ENCODE results near the gene LIN37.

Gene LIN37

GRCh38 chr19:35789195-35789977 is 41.0 kb downstream of the LIN37 start:
- Histone ChIP-seq H3K36me3 (ENCODE audit: control insufficient read depth in 1 of 2, insufficient read depth in 2 of 2, low read depth in 1 of 2, low read length in 2 of 2) (peaks cover 0 to 29% of the 10 kb centered on the region in 2 experiments), H2BK12ac (ENCODE audit: low read length in 2 of 2) (no peak overlapping the region), H2AFZ (ENCODE audit: low read depth, low read length) (no peak overlapping the region), H4K8ac (ENCODE audit: low read length) (no peak overlapping the region), H4K91ac (ENCODE audit: low read length) (no peak overlapping the region), H3K79me1 (replicated peaks; ENCODE audit: low read length, poor library complexity, severe bottlenecking) (no peaks in the 10 kb centered on the region), H3K4me1 (ENCODE audit: control insufficient read depth, insufficient read depth, low read depth, low read length) (peaks cover 12% of the 10 kb centered on the region), H3K4me3 (ENCODE audit: insufficient read depth in 1 of 2, low read depth in 1 of 2, low read length in 2 of 2) (no peak overlapping the region), H2BK5ac (ENCODE audit: low read depth, low read length, poor library complexity, severe bottlenecking) (no peak overlapping the region), H2AK5ac (ENCODE audit: low read length, severe bottlenecking) (no peak overlapping the region), H3K27ac (ENCODE audit: low read length, poor library complexity, severe bottlenecking) (no peak overlapping the region), H3K27me3 (ENCODE audit: control insufficient read depth in 1 of 2, insufficient read depth in 1 of 2, low read length in 2 of 2) (no peaks in the 10 kb centered on the region), H3K9me3 (ENCODE audit: control insufficient read depth, low read length) (no peaks in the 10 kb centered on the region), H3K14ac (ENCODE audit: low read length in 2 of 2) (no peak overlapping the region), H2BK15ac (ENCODE audit: low read depth, poor library complexity, severe bottlenecking) (no peak overlapping the region), H3K4me2 (ENCODE audit: low read length, poor library complexity, severe bottlenecking) (no peak overlapping the region), H3K23ac (ENCODE audit: low read length in 2 of 2) (no peak overlapping the region), H3K4ac (ENCODE audit: low read depth in 1 of 2, low read length in 2 of 2) (no peak overlapping the region), H2BK120ac (ENCODE audit: low read depth, low read length) (no peak overlapping the region), H3K9ac (ENCODE audit: low read length) (no peak overlapping the region), H3K18ac (ENCODE audit: low read depth in 1 of 2, low read length in 2 of 2) (no peak overlapping the region)
- 84% methylated on average over 11 of the region's 11 CpGs for WGBS
- no peak for DNase-seq

DNA sequence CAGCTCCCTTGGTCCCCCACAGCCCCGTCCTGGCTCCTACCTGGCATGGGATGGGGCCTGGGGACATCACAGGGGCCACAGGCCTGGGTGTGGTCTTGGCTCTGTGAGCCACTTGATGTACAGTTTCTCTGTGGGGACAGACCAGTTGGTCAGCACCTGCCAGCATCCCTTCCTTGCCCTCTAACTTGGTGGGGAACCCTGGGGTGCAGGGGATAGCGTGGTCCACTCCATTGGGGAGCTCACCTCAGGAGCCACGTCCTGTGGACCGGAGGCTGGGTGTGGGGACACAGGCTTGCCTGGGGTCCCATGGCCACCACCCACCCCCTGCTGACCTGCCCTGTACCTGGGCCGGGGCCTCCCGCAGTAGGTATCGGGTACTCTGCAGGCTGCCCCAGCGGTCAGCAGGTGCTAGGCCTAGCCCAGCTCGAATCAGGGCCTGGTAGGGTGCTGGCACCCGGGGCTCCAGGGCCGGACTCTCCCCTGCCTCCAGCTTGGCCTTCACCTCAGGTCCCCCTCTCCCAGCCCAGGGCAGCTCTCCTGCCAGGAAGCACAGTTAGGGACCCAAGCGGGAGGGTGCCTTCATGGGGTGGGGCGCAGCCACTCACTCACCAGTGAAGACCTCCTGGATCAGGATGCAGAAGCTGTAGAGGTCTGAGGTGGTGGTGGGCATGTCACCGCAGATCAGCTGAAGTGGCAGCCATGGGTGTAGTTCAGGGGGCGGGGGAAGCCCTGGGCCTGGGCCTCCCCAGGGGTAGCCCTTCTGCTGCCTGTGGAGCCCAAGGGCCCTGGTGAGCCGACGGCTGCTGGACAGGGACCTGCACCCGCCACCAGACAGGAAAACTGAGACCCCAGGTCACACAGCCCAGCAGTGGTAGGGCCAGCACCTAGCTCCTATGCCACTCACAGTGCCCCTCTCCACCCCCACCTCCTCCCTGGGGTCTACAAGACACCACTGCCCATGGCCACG is 41.9 kb downstream of the LIN37 start:
- no peak overlapping the region for H2BK120ac ChIP-seq (ENCODE audit: low read depth, low read length)
- DNase-seq = no peak
- no peak overlapping the region for H4K91ac ChIP-seq (ENCODE audit: low read length)
- peaks cover 0 to 1% of the 10 kb centered on the region in 2 experiments for H3K27me3 ChIP-seq (ENCODE audit: control insufficient read depth in 1 of 2, insufficient read depth in 1 of 2, low read length in 2 of 2)
- no peak overlapping the region for H3K27ac ChIP-seq (ENCODE audit: low read length, poor library complexity, severe bottlenecking)
- no peak overlapping the region for H2BK15ac ChIP-seq (ENCODE audit: low read depth, poor library complexity, severe bottlenecking)
- no peak overlapping the region for H2AK5ac ChIP-seq (ENCODE audit: low read length, severe bottlenecking)
- no peak overlapping the region for H3K4me2 ChIP-seq (ENCODE audit: low read length, poor library complexity, severe bottlenecking)
- no peak overlapping the region for H3K18ac ChIP-seq (ENCODE audit: low read depth in 1 of 2, low read length in 2 of 2)
- H4K8ac ChIP-seq (ENCODE audit: low read length) = peak overlapping the region; percentile 13
- peak overlapping the region in 1 of 2 experiments; percentile 46 for H3K14ac ChIP-seq (ENCODE audit: low read length in 2 of 2)
- no peak overlapping the region for H3K9ac ChIP-seq (ENCODE audit: low read length)
- no peak overlapping the region for H3K4me3 ChIP-seq (ENCODE audit: insufficient read depth in 1 of 2, low read depth in 1 of 2, low read length in 2 of 2)
- peaks cover 0 to 20% of the 10 kb centered on the region in 2 experiments for H3K36me3 ChIP-seq (ENCODE audit: control insufficient read depth in 1 of 2, insufficient read depth in 2 of 2, low read depth in 1 of 2, low read length in 2 of 2)
- WGBS = 87% methylated on average over 17 of the region's 19 CpGs
- no peak overlapping the region for H2BK12ac ChIP-seq (ENCODE audit: low read length in 2 of 2)
- H3K79me1 ChIP-seq (replicated peaks; ENCODE audit: low read length, poor library complexity, severe bottlenecking) = no peaks in the 10 kb centered on the region
- peaks cover 12% of the 10 kb centered on the region for H3K4me1 ChIP-seq (ENCODE audit: control insufficient read depth, insufficient read depth, low read depth, low read length)
- no peak overlapping the region for H2BK5ac ChIP-seq (ENCODE audit: low read depth, low read length, poor library complexity, severe bottlenecking)
- no peaks in the 10 kb centered on the region for H3K9me3 ChIP-seq (ENCODE audit: control insufficient read depth, low read length)
- no peak overlapping the region for H2AFZ ChIP-seq (ENCODE audit: low read depth, low read length)
- H3K4ac ChIP-seq (ENCODE audit: low read depth in 1 of 2, low read length in 2 of 2) = no peak overlapping the region
- H3K23ac ChIP-seq (ENCODE audit: low read length in 2 of 2) = no peak overlapping the region

DNA sequence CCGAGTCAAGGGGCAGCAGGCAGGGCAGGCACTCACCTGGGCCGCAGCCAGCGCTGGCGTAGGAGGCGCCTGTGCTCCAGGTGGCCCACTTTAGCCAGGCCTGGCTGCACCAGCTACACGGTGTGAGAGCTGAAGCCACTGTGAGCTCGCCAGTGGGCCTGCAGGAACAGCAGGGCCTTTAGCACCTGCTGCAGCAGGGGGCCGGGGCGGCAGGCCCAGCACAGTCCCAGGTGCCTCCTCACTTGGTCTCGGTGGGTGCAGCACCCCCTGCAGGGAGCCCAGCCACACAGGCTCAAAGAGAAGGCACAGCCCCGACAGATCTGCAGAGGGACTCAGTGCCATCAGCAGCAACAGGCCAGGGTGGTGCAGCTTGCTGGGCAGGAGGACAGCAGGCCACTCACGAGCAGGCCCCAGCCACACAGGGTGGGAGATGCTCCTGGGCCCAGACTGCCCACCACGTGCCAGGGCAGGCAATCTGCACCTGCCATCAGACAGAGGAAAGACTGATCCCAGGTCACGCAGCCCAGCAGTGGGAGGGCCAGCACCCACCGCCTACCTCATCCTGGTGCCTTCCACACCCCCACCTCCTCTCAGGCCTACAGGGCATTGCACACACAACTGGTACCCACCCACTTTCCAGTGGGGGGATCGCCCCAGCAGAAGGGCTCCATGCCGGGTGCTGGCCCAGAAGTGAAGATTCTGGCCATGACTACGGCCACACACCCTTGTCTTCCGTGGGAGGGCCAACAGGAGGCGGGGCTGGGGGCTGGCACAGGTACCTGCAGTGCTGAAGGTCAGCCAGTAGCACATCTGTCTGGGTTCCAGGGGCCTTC is 42.8 kb downstream of the LIN37 start:
- no peak overlapping the region for H2BK12ac ChIP-seq (ENCODE audit: low read length in 2 of 2)
- peaks cover 0 to 14% of the 10 kb centered on the region in 2 experiments for H3K36me3 ChIP-seq (ENCODE audit: control insufficient read depth in 1 of 2, insufficient read depth in 2 of 2, low read depth in 1 of 2, low read length in 2 of 2)
- H3K4me1 ChIP-seq (ENCODE audit: control insufficient read depth, insufficient read depth, low read depth, low read length) = peaks cover 12% of the 10 kb centered on the region
- peak overlapping the region; percentile 13 for H4K8ac ChIP-seq (ENCODE audit: low read length)
- 72% methylated on average over 20 of the region's 20 CpGs for WGBS
- no peak overlapping the region for H2BK15ac ChIP-seq (ENCODE audit: low read depth, poor library complexity, severe bottlenecking)
- DNase-seq = no peak
- H3K23ac ChIP-seq (ENCODE audit: low read length in 2 of 2) = no peak overlapping the region
- no peaks in the 10 kb centered on the region for H3K9me3 ChIP-seq (ENCODE audit: control insufficient read depth, low read length)
- H3K9ac ChIP-seq (ENCODE audit: low read length) = no peak overlapping the region
- no peak overlapping the region for H2AFZ ChIP-seq (ENCODE audit: low read depth, low read length)
- no peak overlapping the region for H3K4ac ChIP-seq (ENCODE audit: low read depth in 1 of 2, low read length in 2 of 2)
- no peak overlapping the region for H2AK5ac ChIP-seq (ENCODE audit: low read length, severe bottlenecking)
- H3K27me3 ChIP-seq (ENCODE audit: control insufficient read depth in 1 of 2, insufficient read depth in 1 of 2, low read length in 2 of 2) = peaks cover 0 to 10% of the 10 kb centered on the region in 2 experiments
- no peaks in the 10 kb centered on the region for H3K79me1 ChIP-seq (replicated peaks; ENCODE audit: low read length, poor library complexity, severe bottlenecking)
- H3K18ac ChIP-seq (ENCODE audit: low read depth in 1 of 2, low read length in 2 of 2) = no peak overlapping the region
- H3K14ac ChIP-seq (ENCODE audit: low read length in 2 of 2) = peak overlapping the region in 1 of 2 experiments; percentile 46
- no peak overlapping the region for H3K27ac ChIP-seq (ENCODE audit: low read length, poor library complexity, severe bottlenecking)
- no peak overlapping the region for H3K4me3 ChIP-seq (ENCODE audit: insufficient read depth in 1 of 2, low read depth in 1 of 2, low read length in 2 of 2)
- no peak overlapping the region for H3K4me2 ChIP-seq (ENCODE audit: low read length, poor library complexity, severe bottlenecking)
- no peak overlapping the region for H2BK5ac ChIP-seq (ENCODE audit: low read depth, low read length, poor library complexity, severe bottlenecking)
- no peak overlapping the region for H2BK120ac ChIP-seq (ENCODE audit: low read depth, low read length)
- H4K91ac ChIP-seq (ENCODE audit: low read length) = no peak overlapping the region

Measured in mesenchymal stem cell (in vitro differentiated cells and primary cell).